PFSK-1 (cell line): ENCODE results near the gene LMF2.

ENCODE experiments used
- FOXP2 ChIP-seq: optimal IDR thresholded peaks from 2 replicates; pipeline ENCODE3; 2011; ENCODE audit warnings: borderline replicate concordance, control low read depth, inconsistent platforms; ENCODE audit not compliant: insufficient read depth; ENCODE audit errors: extremely low read length, extremely low read depth
- POLR2AphosphoS5 ChIP-seq: IDR thresholded peaks from 2 replicates; pipeline ENCODE4 v1.6.1; 2012; ENCODE audit warnings: low read depth, mild to moderate bottlenecking, control low read depth, low read length, moderate library complexity
- REST ChIP-seq, 2 experiments: IDR thresholded peaks; 2 replicates each; pipeline versions ENCODE4 v1.6.1 to v1.8.0; 2011 to 2012; ENCODE audit warnings: low read depth in 2 of 2, low read length in 2 of 2, control low read depth in 1 of 2, inconsistent platforms in 1 of 2, mild to moderate bottlenecking in 1 of 2, moderate library complexity in 1 of 2; ENCODE audit not compliant: insufficient read depth in 1 of 2
- SIN3A ChIP-seq: IDR thresholded peaks from 2 replicates; pipeline ENCODE4 v1.6.1; 2012; ENCODE audit warnings: mild to moderate bottlenecking, low read length, moderate library complexity, borderline replicate concordance; ENCODE audit not compliant: insufficient read depth
- TAF1 ChIP-seq: IDR thresholded peaks from 2 replicates; pipeline ENCODE4 v1.6.1; 2012; ENCODE audit warnings: low read length, control low read depth, borderline replicate concordance; ENCODE audit not compliant: insufficient read depth

LMF2 gene

GRCh38 chr22:50530580-50530876 is 23.0 kb upstream of the LMF2 start:
- no peak for TF ChIP-seq SIN3A
- no peak for TF ChIP-seq FOXP2
- TF ChIP-seq TAF1: no peak
- no peak for TF ChIP-seq REST (IDR thresholded peaks at IDR 0.05; ENCODE audit: insufficient read depth in 1 of 2, low read depth in 2 of 2, low read length in 2 of 2)
- TF ChIP-seq POLR2AphosphoS5: no peak

GRCh38 chr22:50529897-50530579 is 22.5 kb upstream of the LMF2 start, which contains the start of gene TYMP:
Gene TYMP (minus strand): TSS chr22:50530012. CDS start chr22:50529709, 303 bp downstream.
- no peak for TF ChIP-seq TAF1
- TF ChIP-seq SIN3A: no peak
- TF ChIP-seq REST (IDR thresholded peaks at IDR 0.05; ENCODE audit: insufficient read depth in 1 of 2, low read depth in 2 of 2, low read length in 2 of 2): no peak
- TF ChIP-seq FOXP2: no peak
- TF ChIP-seq POLR2AphosphoS5: no peak

- no peak for TF ChIP-seq FOXP2
Observed at GRCh38 chr22:50529416-50529896, 22.0 kb upstream of the LMF2 start.

- TF ChIP-seq TAF1 (no peak), FOXP2 (no peak), POLR2AphosphoS5 (no peak), SIN3A (no peak), REST (IDR thresholded peaks at IDR 0.05; ENCODE audit: insufficient read depth in 1 of 2, low read depth in 2 of 2, low read length in 2 of 2) (no peak)
Observed at GRCh38 chr22:50528682-50529415, 21.3 kb upstream of the LMF2 start.

- TF ChIP-seq REST (IDR thresholded peaks at IDR 0.05; ENCODE audit: insufficient read depth in 1 of 2, low read depth in 2 of 2, low read length in 2 of 2): no peak
- no peak for TF ChIP-seq TAF1
- no peak for TF ChIP-seq SIN3A
- no peak for TF ChIP-seq POLR2AphosphoS5
- TF ChIP-seq FOXP2: no peak
Observed at GRCh38 chr22:50527921-50528681, 20.6 kb upstream of the LMF2 start.
